ENCODE results near the gene SGTA.

SGTA gene

GRCh38 chr19:2764945-2765344 is 18.1 kb downstream of the SGTA start:
- peaks cover 21 to 91% of the 10 kb centered on the region in 2 experiments for H3K36me3 ChIP-seq (ENCODE audit: control insufficient read depth in 2 of 2, insufficient read depth in 1 of 2, low read length in 2 of 2)
- H3K4me1 ChIP-seq (ENCODE audit: control insufficient read depth, insufficient read depth, low read length), result no peaks in the 10 kb centered on the region
- TF ChIP-seq ZNF639 (tag by site-specific recombination; IDR thresholded peaks at IDR 0.05) (no peak), ZNF701 (tag by site-specific recombination; IDR thresholded peaks at IDR 0.05) (no peak), ZNF362 (tag by site-specific recombination; IDR thresholded peaks at IDR 0.05) (no peak), SCRT2 (tag by site-specific recombination; IDR thresholded peaks at IDR 0.05) (peak; percentile 51; the same call in 1 of the 2 replicates), SETDB1 (IDR thresholded peaks at IDR 0.05; ENCODE audit: insufficient read length, low read length) (no peak), ZNF561 (tag by site-specific recombination; IDR thresholded peaks at IDR 0.05; ENCODE audit: borderline replicate concordance) (no peak), ZNF707 (tag by site-specific recombination; IDR thresholded peaks at IDR 0.05) (no peak), HIC1 (tag by site-specific recombination; IDR thresholded peaks at IDR 0.05) (no peak), ZNF157 (tag by site-specific recombination; IDR thresholded peaks at IDR 0.05) (no peak), SCRT1 (tag by site-specific recombination; IDR thresholded peaks at IDR 0.05; ENCODE audit: borderline replicate concordance) (0 out of 2 replicates have a peak, but pooled peaks have one; percentile 18), ZNF529 (tag by site-specific recombination; IDR thresholded peaks at IDR 0.05; ENCODE audit: insufficient replicate concordance) (no peak), ZNF629 (tag by site-specific recombination; IDR thresholded peaks at IDR 0.05) (no peak), ZNF777 (tag by site-specific recombination; IDR thresholded peaks at IDR 0.05; ENCODE audit: borderline replicate concordance) (no peak)
- TF ChIP-seq, protein P1, sequence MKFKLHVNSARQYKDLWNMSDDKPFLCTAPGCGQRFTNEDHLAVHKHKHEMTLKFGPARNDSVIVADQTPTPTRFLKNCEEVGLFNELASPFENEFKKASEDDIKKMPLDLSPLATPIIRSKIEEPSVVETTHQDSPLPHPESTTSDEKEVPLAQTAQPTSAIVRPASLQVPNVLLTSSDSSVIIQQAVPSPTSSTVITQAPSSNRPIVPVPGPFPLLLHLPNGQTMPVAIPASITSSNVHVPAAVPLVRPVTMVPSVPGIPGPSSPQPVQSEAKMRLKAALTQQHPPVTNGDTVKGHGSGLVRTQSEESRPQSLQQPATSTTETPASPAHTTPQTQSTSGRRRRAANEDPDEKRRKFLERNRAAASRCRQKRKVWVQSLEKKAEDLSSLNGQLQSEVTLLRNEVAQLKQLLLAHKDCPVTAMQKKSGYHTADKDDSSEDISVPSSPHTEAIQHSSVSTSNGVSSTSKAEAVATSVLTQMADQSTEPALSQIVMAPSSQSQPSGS (tag by site-specific recombination; IDR thresholded peaks at IDR 0.05; ENCODE audit: low read depth), result no peak
- H3K4me3 ChIP-seq (ENCODE audit: low read depth, low read length), result no peak overlapping the region
- CTCF ChIA-PET, result no interaction called here
- no peak overlapping the region for H3K27ac ChIP-seq (ENCODE audit: extremely low read depth, low read depth, low read length)
- POLR2A ChIA-PET, result no interaction called here
- no peaks in the 10 kb centered on the region for H3K9me3 ChIP-seq (ENCODE audit: control insufficient read depth, insufficient read depth, low read depth, low read length)

- ChIA-PET CTCF (interaction anchor here (0.6 kb wide), 1 partner anchor 14 kb away, joined by 3 read pairs; no protein-coding TSS in a partner anchor), POLR2A (no interaction called here)
- Histone ChIP-seq H3K27ac (ENCODE audit: extremely low read depth, low read depth, low read length) (no peak overlapping the region), H3K4me1 (ENCODE audit: control insufficient read depth, insufficient read depth, low read length) (no peaks in the 10 kb centered on the region), H3K36me3 (ENCODE audit: control insufficient read depth in 2 of 2, insufficient read depth in 1 of 2, low read length in 2 of 2) (peaks cover 21 to 93% of the 10 kb centered on the region in 2 experiments), H3K4me3 (ENCODE audit: low read depth, low read length) (no peak overlapping the region), H3K9me3 (ENCODE audit: control insufficient read depth, insufficient read depth, low read depth, low read length) (no peaks in the 10 kb centered on the region)
- 0 out of 2 replicates have a peak, but pooled peaks have one; percentile 11 for TF ChIP-seq KLF8 (tag by site-specific recombination; IDR thresholded peaks at IDR 0.05)
- TF ChIP-seq ZNF221 (tag by site-specific recombination; IDR thresholded peaks at IDR 0.05; ENCODE audit: borderline replicate concordance), result no peak
Observed at GRCh38 chr19:2763687-2764086, 19.4 kb downstream of the SGTA start.
